LHCN-M2 (cell line): ENCODE data around the gene KLF17. TPM values are rescaled to one million over a fixed set of nuclear protein-coding genes. Genes with fewer than 3 reads are reported as not detected.
A peak's percentile ranks its signal among the peaks of the same experiment; 100 is the strongest.

Source experiments
- DNase-seq: peaks from one replicate; pipeline ENCODE4 v3.0.0-alpha.2; 2012; ENCODE audit warnings: low read depth
- polyA plus RNA-seq: library from polyadenylated mRNA; unstranded; fragments of >200 nt; gene quantifications from one replicate; pipeline ENCODE4 v1.2.1, GENCODE V29; 2012; ENCODE audit warnings: missing spikeins
- total RNA-seq: library from RNA; depleted of rRNA; stranded (reverse); fragments of >200 nt; gene quantifications from 2 replicates; pipeline ENCODE4 v1.2.3, GENCODE V29; 2014; rRNA removed

KLF17 gene, protein sequence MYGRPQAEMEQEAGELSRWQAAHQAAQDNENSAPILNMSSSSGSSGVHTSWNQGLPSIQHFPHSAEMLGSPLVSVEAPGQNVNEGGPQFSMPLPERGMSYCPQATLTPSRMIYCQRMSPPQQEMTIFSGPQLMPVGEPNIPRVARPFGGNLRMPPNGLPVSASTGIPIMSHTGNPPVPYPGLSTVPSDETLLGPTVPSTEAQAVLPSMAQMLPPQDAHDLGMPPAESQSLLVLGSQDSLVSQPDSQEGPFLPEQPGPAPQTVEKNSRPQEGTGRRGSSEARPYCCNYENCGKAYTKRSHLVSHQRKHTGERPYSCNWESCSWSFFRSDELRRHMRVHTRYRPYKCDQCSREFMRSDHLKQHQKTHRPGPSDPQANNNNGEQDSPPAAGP
- total RNA-seq: 0.11 and 0.19 TPM in 2 replicates
- 0.05 TPM for polyA plus RNA-seq

DNA sequence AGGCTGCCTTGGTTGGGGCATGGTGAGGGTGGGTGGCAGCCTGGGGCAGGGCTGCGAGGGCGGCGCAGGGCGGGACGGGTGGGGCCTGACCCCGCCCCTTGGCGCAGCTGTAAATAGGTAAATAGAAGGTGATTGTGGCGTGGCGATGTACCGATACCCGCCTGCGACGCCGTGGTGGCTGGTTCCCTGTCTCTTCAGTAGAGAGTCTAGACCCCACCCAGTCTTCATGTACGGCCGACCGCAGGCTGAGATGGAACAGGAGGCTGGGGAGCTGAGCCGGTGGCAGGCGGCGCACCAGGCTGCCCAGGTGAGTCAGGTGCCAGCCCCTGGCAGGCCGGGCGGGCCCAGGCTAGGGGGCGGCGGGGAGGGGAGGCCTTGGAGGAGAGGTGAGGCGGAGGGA lies at the start of gene KLF17:
KLF17 (plus strand) TSS at position 140 of the 400 bp plus-strand sequence; CDS start at position 227, 87 bp downstream.
- no peak for DNase-seq

GRCh38 chr1:44071461-44071860 lies 47.2 kb upstream of the KLF17 start:
- no peak for DNase-seq

- DNase-seq: peak; percentile 96
These were observed 46.4 kb upstream of the KLF17 start for GRCh38 chr1:44072204-44072603.

DNA sequence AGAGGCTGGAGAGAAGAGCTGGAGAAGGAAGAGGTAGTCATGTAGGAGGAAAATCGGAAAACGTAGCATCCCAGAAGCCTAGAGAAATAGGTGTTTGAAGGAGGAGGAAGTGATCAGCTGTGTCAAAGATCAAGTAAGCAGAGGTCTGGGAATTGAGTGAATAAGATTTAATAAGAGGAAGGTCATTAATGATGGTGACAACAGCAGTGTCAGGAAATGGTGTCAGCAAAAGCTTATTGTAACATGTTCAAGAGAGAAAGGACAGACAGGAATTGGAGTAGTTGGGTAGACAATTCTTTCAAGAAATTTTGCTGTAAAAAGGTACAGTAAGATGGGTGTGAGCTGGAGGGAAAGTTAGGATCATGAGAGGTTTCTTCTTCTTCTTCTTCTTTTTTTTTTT lies 45.8 kb upstream of the KLF17 start:
- no peak for DNase-seq

DNA sequence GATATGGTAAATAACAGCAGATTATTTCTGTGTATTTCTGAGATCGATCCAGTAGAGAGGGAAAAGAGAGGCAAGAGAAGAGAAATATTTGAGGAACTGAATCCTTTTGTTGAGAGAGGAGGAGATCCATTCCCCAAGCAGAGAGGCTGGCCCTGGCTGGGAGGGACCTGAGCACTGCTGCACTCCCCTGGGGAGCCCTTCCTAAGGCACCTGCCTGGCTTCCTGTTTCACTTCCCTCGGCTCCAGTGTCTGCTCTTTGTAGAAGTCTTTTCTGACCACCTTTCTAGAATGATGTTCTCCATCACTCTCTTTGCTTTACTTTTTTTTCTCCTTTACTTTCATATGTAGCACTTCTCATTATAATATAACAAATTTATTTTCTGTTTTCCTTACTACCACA lies 45.1 kb upstream of the KLF17 start:
- no peak for DNase-seq

DNA sequence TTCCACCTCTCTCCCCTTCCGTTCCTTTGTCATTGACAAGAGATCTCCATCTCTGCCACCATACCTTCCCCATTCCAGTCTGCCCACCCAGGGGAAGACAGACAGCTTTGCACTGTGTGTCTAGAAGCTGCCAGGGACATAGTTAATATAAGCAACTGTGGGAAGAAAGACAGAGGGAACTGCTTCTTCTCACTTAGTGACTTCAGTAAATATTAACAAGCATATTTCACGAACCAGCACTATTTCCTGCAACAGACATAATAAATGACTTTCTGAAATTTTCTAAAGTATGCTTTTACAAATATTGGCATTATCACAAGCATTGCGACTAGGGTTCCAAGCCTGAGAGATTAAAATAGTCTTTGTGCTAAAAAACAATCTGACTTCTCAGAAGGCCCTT lies 44.2 kb upstream of the KLF17 start:
- DNase-seq: no peak

DNA sequence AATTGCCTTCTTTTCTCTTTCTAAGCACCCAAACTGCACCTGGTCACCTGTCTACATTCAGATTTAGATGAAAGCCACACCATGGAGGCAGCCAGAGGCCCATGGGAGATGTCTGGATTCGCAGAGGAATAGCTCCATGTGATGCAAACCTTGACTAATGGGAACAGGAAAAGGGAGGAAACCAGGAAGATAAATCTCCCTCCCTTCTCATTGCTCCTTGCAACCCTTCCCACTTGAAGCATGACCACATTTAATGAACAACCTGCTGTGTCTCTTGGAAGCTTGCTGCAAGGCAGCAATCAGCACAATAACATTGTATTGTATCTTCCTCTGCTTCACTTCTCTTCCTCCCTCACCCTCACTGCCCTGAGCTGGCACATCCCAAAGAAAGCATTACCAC lies 42.6 kb upstream of the KLF17 start:
- no peak for DNase-seq

GRCh38 chr1:44077421-44077820 lies 41.2 kb upstream of the KLF17 start:
- DNase-seq: no peak

- no peak for DNase-seq
These were observed 40.5 kb upstream of the KLF17 start for GRCh38 chr1:44078104-44078503.

DNA sequence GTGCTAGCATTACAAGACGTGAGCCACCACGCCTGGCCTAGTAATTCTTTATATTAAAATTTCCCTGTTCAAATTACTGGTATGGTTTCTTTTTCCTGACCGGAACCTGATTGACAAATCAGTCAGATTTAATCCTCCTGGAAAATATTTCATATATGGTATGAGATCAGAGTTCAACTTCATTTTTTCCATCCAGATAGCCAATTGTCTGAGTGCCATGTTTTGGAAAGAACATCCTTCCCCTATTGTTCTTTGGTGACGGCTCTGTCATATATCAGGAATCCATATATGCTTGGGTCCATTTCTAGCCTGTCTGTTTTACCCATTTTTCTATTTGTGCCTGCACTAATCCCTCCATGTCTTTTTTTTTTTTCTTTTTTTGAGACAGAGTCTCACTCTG lies 39.1 kb upstream of the KLF17 start:
- DNase-seq: no peak

- DNase-seq: peak; percentile 70
These were observed 33.5 kb upstream of the KLF17 start for GRCh38 chr1:44084998-44085675.

DNA sequence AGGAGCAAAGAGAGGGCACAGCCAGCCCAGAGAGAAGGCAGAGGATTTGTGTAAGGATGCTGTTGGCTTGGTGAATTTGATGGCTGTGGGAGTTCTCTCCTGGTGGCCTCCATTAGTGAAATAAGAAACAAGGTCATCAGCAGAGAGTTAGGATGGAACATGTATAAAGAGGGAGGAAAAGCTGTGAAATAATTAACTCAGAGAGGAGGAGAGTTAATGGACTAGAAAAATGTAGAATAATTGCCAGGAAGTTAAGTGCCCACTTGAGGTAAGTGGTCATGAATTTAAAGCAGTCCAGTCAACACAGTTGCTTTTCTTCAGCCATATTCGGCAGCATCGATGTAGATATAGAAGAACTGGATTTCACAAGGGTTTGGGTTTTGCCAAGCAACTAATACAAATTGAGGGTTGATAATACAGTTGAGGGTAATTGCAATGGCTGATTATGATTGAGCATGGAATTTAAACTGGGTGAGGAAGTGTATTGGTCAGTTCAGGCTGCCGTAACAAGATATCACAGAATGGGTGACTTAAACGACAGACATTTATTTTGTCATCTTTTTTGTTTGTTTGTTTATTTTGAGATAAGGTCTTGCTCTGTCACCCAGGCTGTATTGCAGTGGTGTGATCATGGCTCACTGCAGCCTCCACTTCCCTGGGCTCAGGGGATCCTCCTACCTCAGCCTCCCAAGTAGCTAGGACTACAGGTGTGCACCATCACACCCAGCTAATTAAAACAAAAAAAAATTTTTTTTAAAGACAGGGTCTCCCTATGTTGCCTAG lies 31.7 kb upstream of the KLF17 start:
- no peak for DNase-seq

DNA sequence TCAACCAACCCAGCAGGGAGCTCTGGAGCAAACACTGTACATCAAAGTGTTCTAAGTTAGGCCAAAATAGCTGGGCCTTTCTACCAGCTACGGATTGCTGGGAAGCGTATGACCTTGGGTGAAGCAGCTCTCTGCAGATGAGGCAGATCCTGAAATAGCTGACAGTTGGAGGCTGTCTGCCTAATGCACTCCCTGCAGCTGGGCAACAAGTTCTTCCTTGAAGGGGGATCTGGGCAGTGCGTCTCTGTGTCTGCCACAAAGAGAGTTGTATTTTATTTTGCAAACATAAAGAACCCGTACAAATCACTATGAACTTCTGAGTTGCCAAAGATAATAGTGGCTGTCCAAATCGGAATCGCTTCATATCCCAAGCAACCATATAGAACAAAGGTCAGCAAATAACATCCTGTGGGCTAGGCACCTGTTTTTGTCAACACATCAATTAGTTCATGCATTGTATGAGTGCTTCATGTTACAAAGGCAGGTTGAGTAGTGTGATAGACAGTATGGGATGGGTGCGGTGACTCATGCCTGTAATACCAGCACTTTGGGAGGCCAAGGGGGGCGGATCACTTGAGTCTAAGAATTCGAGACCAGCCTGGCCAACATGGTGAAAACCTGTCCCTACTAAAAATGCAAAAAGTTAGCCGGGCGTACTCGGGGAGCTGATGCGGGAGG lies 29.1 kb upstream of the KLF17 start:
- peak; percentile 79 for DNase-seq

- no peak for DNase-seq
These were observed 28.0 kb upstream of the KLF17 start for GRCh38 chr1:44090429-44091252.

GRCh38 chr1:44094047-44094446 lies 24.6 kb upstream of the KLF17 start:
- no peak for DNase-seq

DNA sequence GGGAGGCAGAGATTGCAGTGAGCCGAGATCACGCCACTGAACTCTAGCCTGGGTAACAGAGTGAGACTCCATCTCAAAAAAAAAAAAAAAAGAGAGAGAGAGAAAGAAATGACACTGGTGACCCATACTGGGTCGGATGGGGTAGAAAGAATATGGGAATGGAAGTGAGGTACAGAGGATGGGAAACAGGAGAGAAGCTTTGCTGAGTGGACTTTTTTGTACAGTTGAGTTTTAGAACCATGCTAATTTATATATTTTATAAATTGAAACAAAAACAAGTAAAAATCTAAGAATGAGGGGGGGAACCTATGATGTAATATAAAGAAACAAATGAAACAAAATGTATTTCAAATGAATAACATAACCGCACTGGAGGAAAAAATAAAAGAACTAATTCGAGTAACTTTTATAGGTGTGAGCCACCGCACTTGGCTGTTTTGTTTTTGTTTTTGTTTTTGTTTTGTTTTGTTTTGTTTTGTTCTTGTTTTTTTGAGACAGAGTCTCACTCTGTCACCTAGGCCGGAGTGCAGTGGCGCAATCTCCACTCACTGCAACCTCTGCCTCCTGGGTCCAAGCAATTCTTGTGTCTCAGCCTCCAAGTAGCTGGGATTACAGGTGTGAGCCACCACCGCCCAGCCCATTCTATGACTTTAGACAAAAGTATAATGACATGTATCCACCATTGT lies 18.3 kb upstream of the KLF17 start:
- no peak for DNase-seq

DNA sequence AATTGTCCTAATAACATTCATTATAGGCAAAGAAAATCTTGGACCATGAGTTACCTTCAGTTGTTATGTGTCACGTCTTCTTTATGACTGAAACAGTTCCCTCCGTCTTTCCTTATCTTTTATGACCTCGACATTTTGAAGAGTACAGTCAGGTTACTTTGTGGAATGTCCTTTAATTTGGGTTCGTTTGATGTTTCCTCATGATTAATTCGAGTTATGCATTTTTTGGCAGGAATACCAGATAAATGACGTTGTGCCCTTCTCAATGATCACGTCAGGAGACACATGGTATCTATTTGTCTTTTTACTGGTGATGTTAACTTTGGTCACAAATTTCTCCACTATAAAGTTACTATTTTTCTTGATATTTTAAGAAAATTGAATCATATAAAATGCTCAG lies 17.3 kb upstream of the KLF17 start:
- DNase-seq: no peak

DNA sequence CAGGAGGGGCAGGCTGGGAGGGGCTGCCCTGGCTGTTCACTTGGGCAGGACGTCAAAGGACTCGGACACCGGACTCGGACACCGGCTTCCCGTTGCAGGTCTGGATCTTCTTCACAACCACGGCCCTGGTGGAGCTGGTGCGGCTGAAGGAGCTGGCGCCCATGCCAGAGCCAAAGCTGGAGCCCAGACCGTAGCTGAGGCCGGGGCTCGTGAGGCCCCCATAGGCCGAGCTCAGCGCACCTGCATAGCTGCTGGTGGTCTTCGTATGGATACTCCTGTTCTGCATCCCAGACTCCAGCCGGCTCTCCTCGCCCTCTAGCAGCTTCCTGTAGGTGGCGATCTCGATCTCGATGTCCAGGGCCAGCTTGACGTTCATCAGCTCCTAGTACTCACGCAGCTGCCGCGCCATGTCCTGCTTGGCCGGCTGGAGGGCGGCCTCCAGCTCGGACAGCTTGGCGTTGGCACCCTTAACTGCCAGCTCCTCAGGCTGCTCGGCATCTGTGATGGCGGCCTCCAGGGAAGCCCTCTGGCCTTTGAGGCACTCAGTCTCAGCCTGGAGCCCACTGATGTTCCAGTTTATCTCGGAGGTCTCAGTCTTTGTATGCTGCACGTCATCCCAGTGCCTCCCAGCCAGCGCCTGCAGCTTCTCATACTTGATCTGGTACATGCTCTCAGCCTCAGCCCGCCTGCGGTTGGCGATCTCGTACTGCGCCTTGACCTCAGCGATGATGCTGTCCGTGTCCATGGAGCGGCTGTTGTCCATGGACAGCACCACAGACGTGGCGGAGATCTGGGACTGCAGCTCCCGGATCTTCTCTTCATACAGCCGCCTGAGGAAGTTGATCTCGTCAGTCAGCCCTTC lies 15.1 kb upstream of the KLF17 start:
- no peak for DNase-seq

- DNase-seq: no peak
These were observed 12.8 kb upstream of the KLF17 start for GRCh38 chr1:44105810-44106209.
